Endodermal cell (in vitro differentiated cells): Measurements from ENCODE around the gene TRPM3. TPM values are rescaled to one million over a fixed set of nuclear protein-coding genes. Genes with fewer than 3 reads are reported as not detected.

Source experiments
- DNase-seq: peaks from one replicate; pipeline ENCODE4 v3.0.0-alpha.2; 2017
- H3K27ac ChIP-seq: 2 replicates; pipeline ENCODE4 v1.5.1; 2013; ENCODE audit warnings: mild to moderate bottlenecking, low read depth, low read length, moderate library complexity
- H3K27me3 ChIP-seq: 2 replicates; pipeline ENCODE4 v1.6.1; 2013; ENCODE audit warnings: mild to moderate bottlenecking, low read length, moderate library complexity; ENCODE audit not compliant: insufficient read depth, control insufficient read depth, poor library complexity, severe bottlenecking
- H3K36me3 ChIP-seq: 2 replicates; pipeline ENCODE4 v1.7.0; 2013; ENCODE audit warnings: mild to moderate bottlenecking, low read length, moderate library complexity; ENCODE audit not compliant: control insufficient read depth, insufficient read depth
- H3K4me1 ChIP-seq: one replicate; pipeline ENCODE4 v1.7.0; 2013; ENCODE audit warnings: low read length; ENCODE audit not compliant: control insufficient read depth, insufficient read depth
- H3K4me3 ChIP-seq: 2 replicates; pipeline ENCODE4 v1.5.1; 2013; ENCODE audit warnings: mild to moderate bottlenecking, low read length, moderate library complexity
- H3K9ac ChIP-seq: 2 replicates; pipeline ENCODE4 v1.6.1; 2013; ENCODE audit warnings: mild to moderate bottlenecking, low read length, moderate library complexity; ENCODE audit not compliant: poor library complexity, severe bottlenecking; ENCODE audit errors: extremely low read depth
- H3K9me3 ChIP-seq: 2 replicates; pipeline ENCODE4 v1.6.1; 2013; ENCODE audit warnings: mild to moderate bottlenecking, low read length, moderate library complexity; ENCODE audit not compliant: control insufficient read depth
- H3K27ac Mint-ChIP-seq: 2 replicates; pipeline ENCODE4 v1.8.0; 2020; ENCODE audit warnings: mixed read lengths
- H3K27me3 Mint-ChIP-seq: 2 replicates; pipeline ENCODE4 v1.8.0; 2021; ENCODE audit warnings: mild to moderate bottlenecking, mixed read lengths; ENCODE audit not compliant: insufficient read depth
- H3K36me3 Mint-ChIP-seq: 2 replicates; pipeline ENCODE4 v1.8.0; 2020; ENCODE audit warnings: low read depth, mixed read lengths
- H3K4me1 Mint-ChIP-seq: 2 replicates; pipeline ENCODE4 v1.8.0; 2020; ENCODE audit warnings: mixed read lengths
- H3K4me3 Mint-ChIP-seq: 2 replicates; pipeline ENCODE4 v1.8.0; 2020; ENCODE audit warnings: mild to moderate bottlenecking, moderate library complexity, mixed read lengths
- H3K9me3 Mint-ChIP-seq: 2 replicates; pipeline ENCODE4 v1.8.0; 2020; ENCODE audit warnings: mild to moderate bottlenecking, mixed read lengths
- CTCF ChIP-seq: fragments of 200-600 bp; sonication (generic); conservative IDR thresholded peaks from 2 replicates; pipeline ENCODE4 v1.5.0; 2021; ENCODE audit warnings: antibody characterized with exemption, mild to moderate bottlenecking
- WGBS, 2 experiments: methylation state at CpG; one replicate each; pipeline versions ENCODE4 v1.1.5 to v1.1.7; 2013; ENCODE audit warnings: missing lambda C conversion rate in 2 of 2, mixed read lengths in 1 of 2; ENCODE audit not compliant: insufficient coverage in 1 of 2, insufficient read length in 1 of 2; 5-methylcytosine and 5-hydroxymethylcytosine counted together
- total RNA-seq, 2 donors: library from RNA; stranded (reverse); fragmentation: NEBNext Ultra II Directional in 1 of 2; extraction: Animal tissue kit (Norgen Biotek cat#: 25700) in 1 of 2; gene quantifications; 2 replicates in 1 of 2; 3 replicates in 1 of 2; pipeline ENCODE4 v1.2.1, GENCODE V29; 2021

Gene TRPM3
- total RNA-seq, 2 donors from 2014 or later: 1.8 to 2.5 TPM

DNA sequence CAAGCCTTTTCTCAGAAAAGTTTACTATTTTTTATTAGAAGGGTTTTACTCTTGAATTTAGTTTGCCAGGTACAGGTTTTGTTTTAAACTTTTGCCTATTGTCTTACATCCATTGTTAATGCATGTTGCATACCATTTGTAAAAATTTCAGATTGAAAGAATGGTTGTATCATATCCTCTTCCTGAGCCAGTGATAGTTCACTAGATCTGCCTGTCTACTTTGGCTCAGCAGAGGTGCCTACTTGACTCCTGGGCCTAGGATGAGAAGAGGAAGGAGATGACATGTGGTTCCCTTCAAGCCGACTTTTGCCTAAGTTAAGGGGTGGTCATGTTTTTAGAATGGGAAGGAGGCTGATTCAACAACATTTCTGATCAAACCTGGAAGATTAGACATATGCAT lies 232.9 kb downstream of the TRPM3 start:
- H3K9ac ChIP-seq: no peak overlapping the region
- no peak for DNase-seq
- Mint-ChIP-seq H3K36me3 (no peaks in the 10 kb centered on the region), H3K27ac (no peak overlapping the region), H3K9me3 (no peaks in the 10 kb centered on the region), H3K4me3 (no peak overlapping the region), H3K4me1 (peaks cover 4% of the 10 kb centered on the region), H3K27me3 (peaks cover 9% of the 10 kb centered on the region)
- H3K27ac ChIP-seq: no peak overlapping the region
- TF ChIP-seq CTCF: no peak
- no peak overlapping the region for H3K4me3 ChIP-seq
- no peaks in the 10 kb centered on the region for H3K4me1 ChIP-seq
- H3K9me3 ChIP-seq: no peaks in the 10 kb centered on the region
- no peaks in the 10 kb centered on the region for H3K36me3 ChIP-seq
- 92 to 100% methylated on average over 1 of the region's 1 CpG for WGBS, 2 experiments
- H3K27me3 ChIP-seq: peaks cover 21% of the 10 kb centered on the region

DNA sequence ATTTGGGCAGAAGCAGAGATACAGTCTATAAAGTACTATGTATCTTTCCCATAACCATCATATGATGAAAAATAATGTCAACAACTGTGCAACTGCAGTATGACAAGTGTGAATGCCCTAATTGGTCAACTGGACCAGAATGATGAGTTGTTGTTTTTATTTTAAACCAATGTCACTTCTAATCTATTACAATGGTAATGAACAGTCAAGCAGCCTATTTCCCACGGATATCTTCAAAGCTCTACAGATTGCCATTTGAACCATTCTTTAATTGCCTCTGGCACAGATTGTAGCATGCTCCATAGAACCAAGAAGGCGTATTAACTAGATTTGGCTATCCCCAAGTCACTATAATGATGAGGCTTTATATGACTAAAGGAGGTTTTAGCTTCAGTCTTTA lies 233.6 kb downstream of the TRPM3 start:
- peaks cover 14% of the 10 kb centered on the region for H3K27me3 Mint-ChIP-seq
- Histone ChIP-seq H3K9ac (no peak overlapping the region), H3K4me1 (no peaks in the 10 kb centered on the region), H3K9me3 (no peaks in the 10 kb centered on the region), H3K4me3 (no peak overlapping the region), H3K27ac (no peak overlapping the region), H3K27me3 (peaks cover 27% of the 10 kb centered on the region), H3K36me3 (no peaks in the 10 kb centered on the region)
- 83 to 93% methylated on average over 1 to 2 of the region's 2 CpGs for WGBS, 2 experiments
- peaks cover 3% of the 10 kb centered on the region for H3K4me1 Mint-ChIP-seq
- no peaks in the 10 kb centered on the region for H3K9me3 Mint-ChIP-seq
- DNase-seq: no peak
- H3K36me3 Mint-ChIP-seq: no peaks in the 10 kb centered on the region
- no peak overlapping the region for H3K4me3 Mint-ChIP-seq
- no peak overlapping the region for H3K27ac Mint-ChIP-seq
- no peak for TF ChIP-seq CTCF

GRCh38 chr9:70883963-70884793 lies 237.2 kb downstream of the TRPM3 start:
- no peak overlapping the region for H3K27ac ChIP-seq
- Mint-ChIP-seq H3K9me3 (no peaks in the 10 kb centered on the region), H3K27me3 (peaks cover 16% of the 10 kb centered on the region), H3K4me3 (no peak overlapping the region), H3K36me3 (no peaks in the 10 kb centered on the region), H3K27ac (no peak overlapping the region), H3K4me1 (peaks cover 18% of the 10 kb centered on the region)
- H3K27me3 ChIP-seq: peaks cover 40% of the 10 kb centered on the region
- no peaks in the 10 kb centered on the region for H3K9me3 ChIP-seq
- no peaks in the 10 kb centered on the region for H3K36me3 ChIP-seq
- H3K4me1 ChIP-seq: no peaks in the 10 kb centered on the region
- no peak for TF ChIP-seq CTCF
- H3K9ac ChIP-seq: no peak overlapping the region
- H3K4me3 ChIP-seq: no peak overlapping the region
- DNase-seq: no peak
- WGBS, 2 experiments: 89 to 93% methylated on average over 7 of the region's 7 CpGs
